ENCODE data around the gene GAS6.

The GAS6 gene

GRCh38 chr13:113851480-113851803, 12.4 kb downstream of the GAS6 start:
- DNase-seq, result no peak

- no peak for DNase-seq
These were observed 13.0 kb downstream of the GAS6 start for GRCh38 chr13:113850722-113851479.

- no peak for DNase-seq
These were observed 13.7 kb downstream of the GAS6 start for GRCh38 chr13:113849981-113850721.

GRCh38 chr13:113849546-113849945, 14.3 kb downstream of the GAS6 start:
- DNase-seq, result no peak

- DNase-seq, result no peak
These were observed 15.2 kb downstream of the GAS6 start for GRCh38 chr13:113848431-113849260.

GRCh38 chr13:113848020-113848419, 15.9 kb downstream of the GAS6 start:
- no peak for DNase-seq

GRCh38 chr13:113846636-113847318, 17.1 kb downstream of the GAS6 start:
- peak; percentile 39 for DNase-seq

GRCh38 chr13:113845723-113846635, 17.9 kb downstream of the GAS6 start:
- DNase-seq, result peak; percentile 30

GRCh38 chr13:113845055-113845454, 18.8 kb downstream of the GAS6 start:
- peak; percentile 17 for DNase-seq

GRCh38 chr13:113843864-113844556, 19.9 kb downstream of the GAS6 start:
- no peak for DNase-seq

- DNase-seq, result no peak
These were observed 20.7 kb downstream of the GAS6 start for GRCh38 chr13:113843063-113843654.

GRCh38 chr13:113842336-113843062, 21.4 kb downstream of the GAS6 start:
- DNase-seq, result no peak

GRCh38 chr13:113841353-113841650, 22.6 kb downstream of the GAS6 start:
- no peak for DNase-seq

- no peak for DNase-seq
These were observed 23.1 kb downstream of the GAS6 start for GRCh38 chr13:113840541-113841352.

- no peak for DNase-seq
These were observed 24.2 kb downstream of the GAS6 start for GRCh38 chr13:113839536-113840204.

GRCh38 chr13:113838711-113839201, 25.1 kb downstream of the GAS6 start:
- no peak for DNase-seq

GRCh38 chr13:113837560-113838355, 26.1 kb downstream of the GAS6 start:
- DNase-seq, result peak; percentile 81
